Fibroblast of mammary gland (primary cell): ENCODE results near the gene SCP2.

Source experiments
- DNase-seq: peaks from one replicate; pipeline ENCODE4 v3.0.0-alpha.2; 2010; ENCODE audit warnings: low read depth
- H3K4me3 ChIP-seq: 2 replicates; pipeline ENCODE4 v1.5.1; 2011; ENCODE audit warnings: low read depth, mild to moderate bottlenecking, low read length, moderate library complexity; ENCODE audit not compliant: control insufficient read depth
- TF ChIP-seq, protein P1 (sequence below): conservative IDR thresholded peaks from 2 replicates; pipeline ENCODE4 v1.5.1; 2011; ENCODE audit warnings: low read depth, low read length, inconsistent platforms; ENCODE audit not compliant: control insufficient read depth, insufficient read depth

Gene SCP2

DNA sequence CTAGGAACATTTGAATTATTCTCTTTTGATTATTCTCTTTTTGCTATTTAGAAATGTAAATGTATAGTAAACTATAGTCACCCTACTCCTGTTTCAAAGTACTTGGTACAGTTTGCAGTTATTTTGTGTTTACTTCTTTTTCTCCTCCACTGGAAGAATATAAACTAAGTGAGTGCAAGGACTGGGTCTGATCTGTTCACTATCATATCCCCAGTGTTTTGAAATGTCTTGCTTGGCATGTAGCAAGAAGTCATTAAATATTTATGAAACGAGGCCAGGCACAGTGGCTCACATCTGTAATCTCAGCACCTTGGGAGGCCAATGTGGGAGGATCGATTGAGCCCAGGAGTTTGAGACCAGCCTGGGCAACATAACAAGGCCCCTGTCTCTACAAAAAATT lies 99.2 kb downstream of the SCP2 start:
- TF ChIP-seq, protein P1, sequence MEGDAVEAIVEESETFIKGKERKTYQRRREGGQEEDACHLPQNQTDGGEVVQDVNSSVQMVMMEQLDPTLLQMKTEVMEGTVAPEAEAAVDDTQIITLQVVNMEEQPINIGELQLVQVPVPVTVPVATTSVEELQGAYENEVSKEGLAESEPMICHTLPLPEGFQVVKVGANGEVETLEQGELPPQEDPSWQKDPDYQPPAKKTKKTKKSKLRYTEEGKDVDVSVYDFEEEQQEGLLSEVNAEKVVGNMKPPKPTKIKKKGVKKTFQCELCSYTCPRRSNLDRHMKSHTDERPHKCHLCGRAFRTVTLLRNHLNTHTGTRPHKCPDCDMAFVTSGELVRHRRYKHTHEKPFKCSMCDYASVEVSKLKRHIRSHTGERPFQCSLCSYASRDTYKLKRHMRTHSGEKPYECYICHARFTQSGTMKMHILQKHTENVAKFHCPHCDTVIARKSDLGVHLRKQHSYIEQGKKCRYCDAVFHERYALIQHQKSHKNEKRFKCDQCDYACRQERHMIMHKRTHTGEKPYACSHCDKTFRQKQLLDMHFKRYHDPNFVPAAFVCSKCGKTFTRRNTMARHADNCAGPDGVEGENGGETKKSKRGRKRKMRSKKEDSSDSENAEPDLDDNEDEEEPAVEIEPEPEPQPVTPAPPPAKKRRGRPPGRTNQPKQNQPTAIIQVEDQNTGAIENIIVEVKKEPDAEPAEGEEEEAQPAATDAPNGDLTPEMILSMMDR: no peak
- H3K4me3 ChIP-seq: no peak overlapping the region
- DNase-seq: no peak

DNA sequence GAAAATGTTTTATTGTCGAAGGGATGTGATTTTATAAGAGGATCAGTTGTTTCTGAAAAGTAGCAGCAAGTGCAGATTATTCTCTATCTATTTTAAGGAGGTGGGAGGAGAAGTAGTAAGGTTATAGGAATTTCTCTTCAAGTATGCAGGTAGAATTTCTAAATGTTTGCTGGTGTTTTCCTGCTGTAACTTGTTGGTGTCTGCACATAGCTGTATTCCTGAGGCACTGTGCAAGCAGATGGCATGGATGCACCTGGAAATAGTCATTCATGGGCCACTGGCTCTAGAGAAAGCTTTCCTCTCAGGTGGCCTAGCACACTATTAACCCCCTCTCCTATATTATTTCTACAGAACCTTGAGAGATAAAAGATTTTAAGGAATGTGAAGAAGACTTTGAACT lies 104.7 kb downstream of the SCP2 start:
- TF ChIP-seq, protein P1: no peak
- DNase-seq: no peak
- H3K4me3 ChIP-seq: no peak overlapping the region

DNA sequence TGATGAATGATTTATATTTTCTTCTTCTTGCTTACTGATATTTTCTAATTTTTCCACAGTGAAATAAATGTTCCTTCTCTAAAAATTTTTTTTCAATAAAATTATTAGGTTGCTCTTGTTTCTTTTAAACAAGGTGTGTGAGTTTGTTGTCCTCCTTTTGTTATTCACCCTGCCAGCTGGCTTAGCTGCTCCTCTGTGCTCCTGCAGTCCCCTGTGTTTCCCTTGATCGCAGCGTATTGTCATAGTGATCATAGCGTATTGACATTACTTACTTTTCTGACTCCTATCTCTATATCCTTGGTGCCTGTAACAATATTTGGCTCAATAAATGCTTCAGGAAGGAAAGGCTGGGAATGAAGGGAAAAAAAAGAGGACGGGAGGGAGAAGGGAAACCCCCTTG lies 110.1 kb downstream of the SCP2 start:
- H3K4me3 ChIP-seq: no peak overlapping the region
- no peak for DNase-seq
- TF ChIP-seq, protein P1: no peak

DNA sequence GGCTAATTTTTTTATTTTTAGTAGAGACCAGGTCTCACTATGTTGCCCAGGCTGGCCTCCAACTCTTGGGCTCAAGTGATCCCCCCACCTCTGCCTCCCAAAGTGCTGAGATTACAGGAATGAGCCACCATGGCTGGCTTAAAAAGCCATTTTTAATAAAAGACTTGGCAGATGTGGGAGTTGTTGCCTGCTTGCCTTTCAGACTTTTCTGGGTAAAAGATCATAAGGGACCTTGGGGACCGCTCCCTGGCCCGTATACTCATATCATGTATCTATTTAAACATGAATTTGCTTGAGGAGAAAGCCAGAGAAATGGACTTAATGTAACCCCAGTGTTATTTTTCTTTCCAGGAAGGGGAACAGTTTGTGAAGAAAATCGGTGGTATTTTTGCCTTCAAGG lies 111.5 kb downstream of the SCP2 start:
- H3K4me3 ChIP-seq: no peak overlapping the region
- no peak for DNase-seq
- TF ChIP-seq, protein P1: no peak

DNA sequence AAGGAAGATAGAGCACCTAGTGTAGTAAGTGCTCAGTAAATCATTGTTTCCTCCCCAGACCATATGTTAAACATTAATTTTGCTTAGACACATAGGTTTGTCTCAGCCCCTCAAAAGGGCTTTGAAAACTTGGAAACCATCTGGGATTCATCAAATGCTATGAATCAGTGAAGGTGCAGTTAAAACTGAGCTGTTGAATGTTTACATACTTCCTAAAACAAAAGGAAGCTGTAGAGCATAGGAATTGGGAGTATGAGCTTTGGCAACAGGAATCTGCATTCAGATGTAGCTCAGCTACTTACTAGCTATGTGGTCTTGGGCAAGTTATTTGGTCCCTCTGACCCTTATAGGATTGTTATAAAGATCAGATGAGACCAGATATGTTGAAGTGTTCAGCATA lies 116.2 kb downstream of the SCP2 start:
- DNase-seq: peak; percentile 83
- TF ChIP-seq, protein P1: no peak
- H3K4me3 ChIP-seq: no peak overlapping the region

DNA sequence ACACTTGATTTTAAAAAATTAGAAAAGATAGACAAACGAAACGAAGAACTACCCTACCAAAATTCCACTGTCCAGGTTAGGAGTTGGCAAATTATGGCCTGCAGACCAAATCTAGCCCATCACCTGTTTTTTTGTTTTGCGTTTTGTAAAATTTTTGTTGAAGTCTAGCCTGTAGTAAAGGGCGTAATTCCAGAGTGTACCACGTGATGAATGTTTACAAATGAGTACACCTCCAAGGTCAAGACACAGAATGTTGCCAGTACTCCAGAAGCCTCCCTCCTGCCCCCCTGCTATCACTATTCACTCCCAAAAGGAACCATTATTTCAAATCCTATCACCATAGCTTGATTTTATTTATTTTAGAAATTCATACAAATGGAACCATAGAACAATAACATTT lies 117.8 kb downstream of the SCP2 start:
- TF ChIP-seq, protein P1: no peak
- DNase-seq: no peak
- no peak overlapping the region for H3K4me3 ChIP-seq

DNA sequence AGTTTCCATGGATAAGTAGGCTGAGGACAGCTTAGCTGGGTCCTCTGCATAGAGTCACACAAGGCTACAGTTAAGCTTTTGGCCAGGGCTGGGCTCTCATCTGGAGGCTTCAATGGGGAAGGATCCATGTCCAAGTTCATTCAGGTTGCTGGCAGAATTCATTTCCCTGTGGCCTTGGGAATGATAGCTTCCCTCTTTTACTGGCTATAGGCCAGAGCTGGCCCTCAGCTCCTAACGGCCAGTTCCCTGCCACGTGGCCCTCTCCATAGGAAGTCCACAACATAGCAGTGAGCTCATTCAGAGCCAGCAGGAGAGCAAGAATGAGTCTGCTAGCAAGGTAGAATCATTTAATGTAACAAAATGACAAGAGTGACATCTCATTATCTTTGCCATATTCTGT lies 119.9 kb downstream of the SCP2 start:
- H3K4me3 ChIP-seq: no peak overlapping the region
- TF ChIP-seq, protein P1: no peak
- DNase-seq: peak; percentile 73
